HG02840 (cell line): ENCODE measurements around the gene ZFYVE21.
"Not testable (repeated sequence)": the region's sequence is repeated elsewhere in the genome, so short reads cannot be mapped to it uniquely, and the experiment has no call there.

ENCODE experiments used
- ATAC-seq: cut with Tn5 transposase; IDR thresholded peaks from one replicate; pipeline ENCODE4 v1.9.1; 2021; ENCODE audit warnings: mild to moderate bottlenecking, moderate library complexity, moderate number of reproducible peaks; ENCODE audit not compliant: unreplicated experiment, low FRiP score

Gene ZFYVE21

DNA sequence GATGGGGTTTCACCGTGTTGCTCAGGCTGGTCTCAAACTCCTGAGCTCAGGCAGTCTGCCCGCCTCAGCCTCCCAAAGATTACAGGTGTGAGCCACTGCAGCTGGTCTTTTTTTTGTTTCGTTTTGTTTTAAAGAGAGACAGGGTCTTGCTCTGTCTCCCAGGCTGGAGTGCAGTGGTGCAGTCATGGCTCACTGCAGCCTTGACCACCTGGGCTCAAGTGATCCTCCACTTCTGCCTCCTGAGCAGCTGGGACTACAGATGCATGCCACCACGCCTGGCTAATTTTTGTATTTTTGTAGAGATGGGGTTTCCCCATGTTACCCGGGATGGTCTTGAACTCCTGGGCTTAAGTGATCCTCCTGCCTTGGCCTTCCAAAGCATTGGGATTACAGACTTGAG, 24.0 kb upstream of the ZFYVE21 start:
- not testable (repeated sequence) for ATAC-seq

DNA sequence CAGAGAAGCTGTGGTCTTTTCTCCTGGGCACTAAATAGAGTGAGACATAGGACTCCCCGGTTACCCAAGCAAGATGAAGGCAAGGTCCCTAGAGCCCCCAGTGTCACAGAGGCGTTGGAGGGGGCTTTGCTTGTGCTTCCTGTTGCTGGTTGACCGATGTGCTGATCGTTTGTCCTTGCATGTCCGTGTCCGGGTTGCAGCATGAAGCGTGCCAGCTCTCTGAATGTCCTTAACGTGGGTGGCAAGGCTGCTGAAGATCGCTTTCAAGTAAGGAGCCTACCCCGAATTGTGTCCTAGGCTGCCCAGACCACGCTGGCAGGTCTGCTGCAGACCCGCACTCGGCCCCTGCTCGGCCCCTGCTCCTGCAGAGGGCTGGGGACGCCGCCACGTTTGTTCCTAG, 23.5 kb upstream of the ZFYVE21 start:
- no peak for ATAC-seq

DNA sequence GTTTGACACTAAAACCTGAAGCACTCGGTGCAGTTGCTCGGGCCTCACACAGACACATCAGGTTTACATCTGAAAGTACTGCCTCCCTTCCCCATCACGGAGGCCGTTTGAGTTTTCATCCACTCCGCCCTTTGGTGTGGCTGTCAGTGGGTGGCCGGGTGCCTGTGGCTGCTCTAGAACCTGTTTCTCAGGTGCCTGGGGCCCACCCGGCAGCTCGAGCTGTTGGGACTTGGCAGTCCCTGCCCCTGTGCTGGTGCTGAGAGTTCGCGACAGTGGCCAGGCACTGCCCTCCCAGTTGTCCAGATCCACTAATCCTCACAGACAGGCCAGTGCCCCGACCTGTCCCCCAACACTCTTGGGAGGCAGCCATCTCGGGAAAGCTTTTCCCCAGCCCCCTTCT, 22.7 kb upstream of the ZFYVE21 start:
- ATAC-seq, result no peak

DNA sequence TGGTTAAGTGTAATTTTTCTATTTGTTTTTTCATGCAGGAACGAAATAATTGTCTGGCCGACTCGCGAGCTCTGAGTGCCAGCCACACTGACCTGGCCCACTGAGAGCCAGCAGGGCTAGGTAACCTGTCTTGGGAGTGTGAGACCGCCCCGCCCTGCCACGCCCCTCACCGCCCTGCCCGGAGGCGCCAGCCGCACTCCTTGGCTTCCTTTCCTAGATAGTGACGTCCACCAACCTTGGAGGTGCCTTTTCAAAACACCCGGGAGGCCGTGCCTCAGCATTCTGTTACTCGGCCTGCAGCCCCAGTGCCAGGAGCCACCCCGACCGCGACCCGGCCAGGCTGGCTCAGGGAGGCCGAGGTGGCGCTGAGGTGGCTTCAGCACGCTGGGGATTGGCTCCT, 22.1 kb upstream of the ZFYVE21 start:
- ATAC-seq, result no peak

DNA sequence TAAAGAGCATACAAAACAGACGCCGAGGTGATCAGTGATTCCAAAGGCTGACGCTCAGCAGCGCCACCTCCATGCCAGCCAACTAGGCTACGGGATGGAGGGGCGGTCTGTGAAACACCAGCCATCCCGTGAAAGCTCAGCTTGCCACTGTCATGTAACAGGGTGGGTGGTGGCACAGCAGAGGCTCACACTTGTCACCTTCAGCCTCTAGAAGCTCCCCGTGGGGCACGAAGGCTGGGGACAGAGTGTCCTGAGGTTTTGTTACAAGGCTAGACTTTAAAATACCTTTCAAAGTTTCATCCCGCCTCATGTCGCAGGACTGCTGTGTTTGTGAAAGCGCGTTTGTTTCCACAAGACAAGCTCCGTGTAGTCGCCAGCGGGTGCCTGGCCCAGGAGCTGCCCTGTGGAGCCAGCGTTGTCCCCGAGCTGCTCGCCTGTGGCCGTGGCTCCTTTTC, 21.0 kb upstream of the ZFYVE21 start:
- no peak for ATAC-seq

DNA sequence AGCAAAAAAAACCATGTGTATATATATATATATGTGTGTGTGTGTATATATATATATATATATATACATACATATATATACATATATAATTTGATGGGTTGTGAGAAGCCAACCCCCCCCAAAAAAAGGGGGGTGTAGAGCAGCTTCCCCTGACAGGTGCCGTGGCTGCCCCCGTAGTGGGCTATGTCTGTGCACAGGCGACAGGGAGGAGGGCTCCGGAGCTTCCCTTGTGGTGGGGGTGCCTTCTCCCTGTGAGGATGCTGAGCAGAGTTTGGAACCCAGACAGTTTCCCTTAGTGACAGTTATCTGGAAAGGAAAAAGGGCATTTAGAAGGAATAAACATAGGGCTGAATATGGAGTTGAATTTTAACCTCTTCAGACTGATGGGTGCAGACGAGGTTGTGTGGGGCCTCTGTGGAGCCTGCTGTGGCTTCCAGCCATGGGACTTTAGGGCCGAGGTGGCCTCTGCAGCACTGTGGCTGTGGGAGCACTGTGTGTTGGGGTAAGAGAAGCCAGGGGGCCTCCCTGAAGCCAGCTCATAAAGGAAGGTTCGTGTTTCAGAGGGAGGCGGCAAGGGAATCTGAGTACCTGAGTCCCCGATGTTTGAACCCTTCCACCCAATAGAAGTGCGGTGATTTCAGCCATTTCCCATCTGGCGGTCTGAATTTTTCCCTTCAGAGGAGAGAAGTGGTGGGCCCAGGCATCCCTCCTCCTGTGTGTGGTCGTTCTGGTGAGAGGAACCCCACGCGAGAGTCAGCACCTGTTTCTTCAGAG, 20.1 kb upstream of the ZFYVE21 start:
- no peak for ATAC-seq

DNA sequence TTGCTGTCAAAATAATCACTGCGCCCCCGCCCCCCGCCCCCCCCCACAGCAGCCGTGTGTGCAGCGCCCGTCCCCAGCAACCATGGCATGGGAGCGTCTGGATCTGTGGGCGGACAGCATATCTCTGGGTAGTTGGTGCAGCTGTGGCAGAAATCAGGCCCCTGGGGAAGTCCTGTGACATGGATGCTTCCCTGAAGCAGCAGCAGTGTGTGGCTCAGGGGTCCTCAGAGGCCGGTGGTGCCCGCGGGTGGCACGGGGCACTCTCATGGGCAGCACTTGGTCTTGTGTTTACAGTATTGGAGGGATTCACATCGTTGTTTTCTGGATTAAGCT, 19.6 kb upstream of the ZFYVE21 start:
- no peak for ATAC-seq

DNA sequence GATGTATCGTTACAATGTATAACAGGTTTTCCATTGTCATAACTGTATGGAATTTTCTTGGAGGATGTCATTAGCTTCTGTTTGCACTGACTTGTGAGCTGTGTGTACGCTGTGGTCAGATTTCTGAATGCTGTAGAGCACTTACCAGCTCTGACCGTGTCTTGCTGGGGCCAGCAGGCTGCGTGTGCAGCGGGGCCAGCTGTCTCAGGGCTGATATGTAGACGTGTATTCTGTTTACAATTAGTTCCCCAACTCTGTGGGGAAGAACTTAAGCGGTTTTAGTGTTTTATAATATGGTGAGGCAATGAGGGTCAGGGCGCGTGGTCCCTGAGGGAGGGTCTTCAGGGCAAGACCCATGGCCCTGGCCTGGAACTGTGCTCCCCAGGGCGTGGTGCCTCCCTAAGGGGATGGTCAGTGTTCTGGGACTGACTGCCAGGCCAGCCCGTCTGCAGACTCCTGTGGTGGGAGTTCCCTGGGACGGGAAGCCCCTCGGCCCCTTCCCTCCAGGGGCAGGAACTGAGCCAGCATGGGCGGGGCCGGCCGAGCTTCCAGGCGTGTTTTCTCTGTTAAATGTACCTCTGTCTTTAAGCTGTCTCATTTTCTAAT, 19.0 kb upstream of the ZFYVE21 start:
- ATAC-seq, result no peak

DNA sequence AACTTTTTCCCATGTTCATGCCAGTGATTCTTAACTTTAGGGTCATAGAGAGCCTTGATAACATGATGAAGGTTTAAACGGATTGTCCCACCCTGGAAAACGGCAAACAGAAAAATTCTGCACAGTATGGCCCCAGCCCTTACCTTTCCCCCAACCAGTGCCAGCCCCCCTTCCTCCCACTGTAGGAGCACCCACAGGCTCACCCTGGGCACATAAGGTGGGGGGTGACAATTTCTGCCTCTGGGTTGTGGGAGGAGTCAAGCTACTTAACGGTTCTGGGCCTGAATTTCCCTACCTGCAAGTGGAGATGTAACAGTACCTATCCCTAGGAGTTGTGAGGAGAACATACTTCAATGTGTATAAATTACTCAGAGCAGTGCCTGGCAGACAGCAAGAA, 18.4 kb upstream of the ZFYVE21 start:
- no peak for ATAC-seq

DNA sequence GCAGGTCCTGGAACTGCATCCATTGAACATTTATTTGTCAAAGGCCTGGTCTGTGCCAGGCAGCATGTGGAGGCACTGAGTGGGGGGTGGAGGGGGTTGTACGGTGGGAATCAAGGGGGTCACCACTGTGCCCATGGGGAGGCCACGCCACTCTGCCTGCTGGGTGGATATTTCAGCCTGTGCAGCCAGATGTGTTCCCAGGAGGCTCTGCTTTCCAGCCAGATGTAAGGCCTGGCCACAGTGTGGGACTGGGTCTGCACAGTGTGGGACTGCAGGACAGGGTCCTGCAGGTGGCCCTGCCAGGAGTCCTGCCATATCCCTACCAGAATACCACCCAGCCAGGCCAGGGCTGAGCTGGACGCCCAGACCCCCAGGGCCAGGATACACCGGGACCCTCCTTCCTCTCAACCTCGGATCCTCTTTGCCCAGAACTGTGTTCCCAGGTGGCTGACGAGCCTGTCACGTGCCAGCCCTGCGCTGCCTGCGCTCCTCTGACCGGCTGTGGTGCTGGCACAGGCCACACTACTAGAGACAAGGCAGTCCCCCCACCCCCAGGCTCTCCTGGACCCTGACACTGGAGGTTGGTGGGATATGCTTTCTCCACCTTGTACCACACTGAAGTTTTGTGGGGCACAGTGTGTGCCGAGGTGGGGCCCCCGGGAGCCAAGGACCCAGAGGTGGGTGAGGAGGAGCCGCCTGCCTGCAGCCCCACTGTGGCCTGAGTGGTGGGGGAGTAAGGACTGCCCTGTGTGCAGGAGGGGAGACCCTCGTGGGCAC, 17.8 kb upstream of the ZFYVE21 start:
- ATAC-seq, result no peak

DNA sequence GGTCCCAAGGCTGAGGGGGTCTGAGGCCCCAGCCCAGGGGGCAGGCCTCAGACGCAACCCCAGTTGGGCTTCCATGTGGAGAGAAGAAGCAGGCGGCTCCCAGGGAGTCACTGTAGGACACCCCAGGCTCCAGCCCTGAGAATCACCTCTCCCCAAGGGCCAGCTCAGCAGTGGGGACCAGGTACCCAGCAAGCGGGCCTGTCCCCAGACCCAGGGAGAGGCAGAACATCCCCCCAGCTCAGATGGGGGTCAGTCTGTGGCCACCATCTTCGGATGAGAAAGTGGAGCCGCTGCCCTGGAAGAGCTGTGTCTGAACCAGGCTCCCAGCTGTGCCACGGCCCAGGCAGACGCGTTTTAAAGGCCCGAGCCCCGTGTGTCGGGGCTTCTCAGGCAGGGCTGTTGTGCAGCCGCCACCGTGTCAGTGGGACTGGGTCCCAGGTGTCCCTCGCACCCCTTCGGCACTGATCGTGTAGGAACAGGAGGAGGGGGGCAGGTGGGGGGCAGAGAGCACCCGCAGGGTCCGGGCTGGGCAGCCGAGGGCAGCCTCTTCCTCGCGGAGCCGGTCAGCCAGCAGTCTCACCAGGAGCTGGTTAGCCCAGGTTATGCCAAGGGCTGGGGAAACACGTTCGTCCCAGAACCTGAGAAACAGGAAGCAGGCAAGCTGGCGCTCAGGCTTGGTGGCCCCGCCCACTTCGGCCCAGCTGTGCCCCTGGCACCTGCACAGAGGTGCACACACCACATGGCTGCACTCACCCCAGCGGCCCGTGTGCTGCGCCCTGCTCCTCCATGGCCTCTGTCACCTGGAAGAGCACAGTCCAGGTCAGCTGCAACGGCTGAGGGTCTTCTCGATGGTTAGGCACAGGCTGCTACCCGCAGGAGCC, 17.0 kb upstream of the ZFYVE21 start:
- no peak for ATAC-seq

DNA sequence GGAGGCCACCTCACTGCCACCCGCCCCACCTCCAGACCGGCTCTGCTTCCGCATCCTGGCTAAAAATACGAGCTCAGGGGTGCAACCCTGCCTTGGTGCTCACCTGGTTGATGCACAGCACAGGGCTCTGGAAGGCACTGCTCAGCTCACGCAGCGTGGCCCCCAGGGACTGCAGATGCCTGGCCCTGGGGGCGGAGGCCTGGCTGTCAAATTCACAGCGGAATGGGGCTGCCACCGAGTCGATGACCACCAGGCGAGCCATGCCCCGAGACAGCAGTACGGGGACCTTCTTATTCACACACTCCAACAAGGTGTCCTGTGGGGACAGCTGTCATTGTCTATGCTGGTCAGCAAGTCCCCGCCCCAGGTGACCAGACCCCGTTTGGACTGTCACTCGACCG, 16.3 kb upstream of the ZFYVE21 start:
- ATAC-seq, result no peak

DNA sequence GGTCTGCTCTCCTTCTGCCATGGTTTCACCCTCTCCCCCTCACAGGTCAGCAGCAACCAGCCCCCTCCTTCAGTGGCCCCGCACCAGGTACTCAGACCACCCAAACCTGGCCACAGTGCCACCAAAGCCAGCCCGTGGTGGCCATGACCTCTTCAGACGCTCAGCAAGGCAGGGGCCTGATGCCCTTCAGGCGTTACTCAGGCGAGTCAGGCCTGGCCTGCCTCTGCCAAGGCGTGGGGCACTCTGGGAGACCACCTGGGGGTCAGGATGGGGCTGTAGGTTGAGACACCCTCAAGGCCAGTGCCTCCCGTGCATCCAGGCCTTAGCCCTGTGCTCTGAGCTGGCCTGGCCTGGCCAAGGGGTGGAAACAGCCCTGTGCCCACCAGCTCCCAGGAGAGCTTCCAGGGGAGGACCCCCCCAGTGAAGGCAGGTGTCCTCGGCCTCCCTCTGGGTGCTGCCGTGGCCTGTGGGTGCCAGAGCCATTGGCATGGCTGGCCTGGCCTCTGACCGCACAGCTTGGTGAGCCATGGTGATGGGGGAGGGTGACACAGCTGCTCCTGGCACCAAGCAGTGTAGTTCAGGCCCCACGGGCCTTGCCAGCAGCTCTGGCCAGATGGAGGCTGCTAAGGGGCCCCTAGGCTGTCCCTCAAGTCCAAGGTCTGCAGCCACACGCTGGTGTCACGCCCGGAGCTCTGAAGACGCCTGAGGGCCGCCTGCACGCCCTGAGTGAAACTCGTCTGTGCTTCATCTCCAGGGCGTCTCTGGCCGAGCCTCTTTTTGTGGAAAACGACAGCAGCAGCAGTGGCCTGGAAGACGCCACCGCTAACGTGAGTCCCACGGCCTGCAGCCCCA, 15.5 kb upstream of the ZFYVE21 start:
- ATAC-seq, result no peak

DNA sequence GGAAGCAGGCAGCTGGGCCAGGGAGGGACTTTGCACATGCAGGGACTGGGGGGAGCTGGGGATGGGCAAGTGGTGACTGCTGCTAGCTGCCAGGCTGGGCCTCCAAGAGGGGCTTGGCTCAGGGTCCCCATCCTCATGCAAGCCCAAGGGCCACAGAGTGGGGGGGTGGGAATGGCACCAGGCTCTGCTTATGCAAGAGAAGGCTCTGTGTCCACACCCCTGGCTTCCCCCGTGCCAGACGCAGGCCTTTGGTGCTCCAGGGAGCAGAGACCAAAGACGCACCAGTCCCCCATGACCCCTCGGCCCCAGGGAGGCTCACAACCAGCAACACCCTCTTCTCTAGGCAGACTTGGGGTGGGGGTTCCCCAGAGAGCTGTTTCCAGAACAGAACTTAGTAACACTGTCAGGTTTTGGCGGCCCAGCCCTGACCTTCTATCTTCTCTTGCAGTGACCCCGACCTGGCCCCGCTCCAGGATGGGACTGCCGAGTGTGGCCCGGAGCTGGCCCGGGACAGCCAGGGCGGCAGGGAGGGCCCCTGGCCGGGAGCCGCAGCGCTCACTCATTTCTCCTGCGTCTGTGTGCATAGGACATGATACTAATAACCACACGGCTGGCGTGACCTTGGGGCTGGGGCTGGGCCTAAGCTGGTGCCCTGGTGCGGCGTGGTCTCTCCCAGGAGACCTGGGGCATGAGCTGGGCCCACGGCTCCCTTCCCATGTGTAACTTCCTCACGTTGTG, 14.7 kb upstream of the ZFYVE21 start:
- no peak for ATAC-seq

DNA sequence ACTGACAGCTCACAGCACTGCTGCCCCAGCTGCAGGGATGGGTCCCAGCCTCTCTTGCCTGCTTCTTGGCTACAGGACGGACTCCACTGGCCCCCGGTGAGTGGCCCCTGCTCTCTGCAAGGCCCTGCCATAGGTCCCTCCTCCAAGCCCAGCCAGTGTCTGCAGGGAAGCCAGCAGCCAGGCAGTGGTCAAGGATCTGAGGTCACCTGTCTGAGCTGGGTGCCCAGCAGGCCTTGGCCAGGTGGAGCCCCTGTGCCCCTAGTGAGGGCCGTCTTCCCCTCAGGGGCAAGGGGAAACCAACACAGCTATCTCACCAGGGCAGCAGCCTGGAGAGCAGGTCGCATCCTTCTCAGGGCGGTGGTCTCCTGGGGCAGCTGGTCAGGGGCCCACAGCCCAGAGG, 13.5 kb upstream of the ZFYVE21 start:
- no peak for ATAC-seq

DNA sequence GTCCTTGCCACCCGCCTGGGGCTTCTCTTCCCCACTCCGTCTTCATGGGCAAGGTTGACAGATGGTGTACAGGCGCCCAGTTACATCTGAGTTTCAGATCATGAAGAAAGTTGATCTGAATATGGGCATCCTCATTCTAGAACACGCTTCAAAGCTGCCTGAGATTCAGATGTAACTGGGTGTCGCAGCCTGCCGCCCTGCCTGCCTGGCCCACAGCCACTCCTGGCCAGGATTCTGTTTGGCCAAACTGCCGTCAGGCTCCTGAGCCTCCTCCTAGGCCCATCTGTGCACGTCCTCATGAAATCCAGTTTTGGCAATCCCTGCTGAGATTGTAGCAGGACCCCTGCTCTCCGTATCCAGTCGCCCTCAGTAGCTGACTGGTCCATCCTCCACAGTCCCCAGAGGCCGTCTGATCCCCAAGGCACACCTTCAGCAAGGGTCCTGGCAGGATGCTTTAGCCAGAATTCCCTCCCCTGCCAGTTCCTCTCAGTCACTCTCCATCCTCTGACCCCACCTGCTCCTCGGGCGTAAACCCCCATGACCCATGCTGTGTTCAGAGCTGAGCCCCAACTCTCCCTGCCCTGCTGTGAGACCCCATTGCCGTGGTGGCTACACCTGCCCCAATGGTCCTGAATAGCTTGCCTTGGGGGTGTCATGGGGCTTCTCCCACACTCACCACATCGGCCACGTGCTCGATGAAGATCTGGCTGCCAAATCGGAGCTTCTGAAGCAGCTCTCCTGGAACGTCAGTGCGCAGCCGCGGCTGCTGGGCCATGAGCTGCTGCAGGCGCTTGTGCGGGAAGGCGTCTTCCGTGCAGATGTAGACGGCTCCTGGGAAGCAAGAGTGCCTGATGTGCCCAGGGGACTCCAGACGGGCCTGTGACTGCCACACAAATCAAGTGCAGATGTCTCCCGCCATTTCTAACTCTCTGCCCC, 12.8 kb upstream of the ZFYVE21 start:
- no peak for ATAC-seq

DNA sequence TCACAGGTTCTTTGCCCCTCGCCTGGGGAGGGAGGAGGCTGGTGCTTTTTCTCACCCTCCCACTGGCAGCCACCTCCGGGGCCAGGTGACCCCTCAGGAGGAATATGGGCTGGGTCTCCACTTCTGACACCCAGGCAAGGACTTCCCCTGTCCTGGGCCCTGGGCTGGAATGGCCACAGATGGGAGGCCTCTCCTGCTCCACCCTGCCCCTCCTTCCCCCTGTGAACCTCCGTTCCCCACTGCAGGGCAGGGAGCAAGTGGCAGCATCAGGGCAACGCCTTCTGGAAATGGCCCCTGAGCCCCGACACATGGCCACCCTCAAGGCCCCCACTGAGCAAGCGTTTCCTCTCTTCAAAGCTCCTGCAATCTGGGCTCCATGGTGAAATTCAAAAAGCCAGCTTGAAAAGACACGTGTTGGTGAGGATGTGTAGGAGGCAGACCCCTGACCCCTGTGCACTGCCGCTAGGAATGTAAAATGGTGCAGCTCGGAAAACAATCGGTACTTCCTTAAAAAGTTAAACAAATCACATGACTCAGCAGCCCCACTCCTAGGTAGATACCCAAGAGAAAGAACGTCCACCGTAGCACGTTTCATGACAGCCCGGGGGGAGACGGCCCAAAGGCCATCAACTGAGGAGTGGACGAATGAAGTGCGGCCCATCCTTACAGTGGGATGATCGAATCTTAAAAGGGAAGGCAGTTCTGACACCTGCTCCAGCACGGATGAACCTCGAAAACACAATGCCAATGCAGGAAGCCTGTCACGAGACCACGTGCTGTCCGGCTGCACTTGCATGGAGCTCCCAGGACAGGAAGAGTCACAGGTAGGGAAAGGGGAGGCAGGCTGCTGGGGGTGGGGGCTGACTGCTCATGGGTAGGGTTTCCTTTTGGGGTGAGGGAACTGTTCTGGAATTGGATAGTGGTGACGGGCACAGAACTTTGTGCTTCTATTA, 11.9 kb upstream of the ZFYVE21 start:
- no peak for ATAC-seq
